Nephron progenitor cell (in vitro differentiated cells): Measurements from ENCODE around the gene UBE2L6.

Experiments
- DNase-seq: peaks from one replicate; pipeline ENCODE4 v3.0.0; 2021
- H3K27ac Mint-ChIP-seq: 2 replicates; pipeline ENCODE4 v1.8.0; 2021; ENCODE audit warnings: mild to moderate bottlenecking, moderate library complexity, mixed read lengths
- H3K27me3 Mint-ChIP-seq: 2 replicates; pipeline ENCODE4 v1.8.0; 2021; ENCODE audit warnings: mild to moderate bottlenecking, low read depth, mixed read lengths; ENCODE audit not compliant: poor library complexity
- H3K36me3 Mint-ChIP-seq: 2 replicates; pipeline ENCODE4 v1.8.0; 2021; ENCODE audit warnings: low read depth, mixed read lengths
- H3K4me1 Mint-ChIP-seq: 2 replicates; pipeline ENCODE4 v1.8.0; 2021; ENCODE audit warnings: mixed read lengths
- H3K4me3 Mint-ChIP-seq: 2 replicates; pipeline ENCODE4 v1.8.0; 2021; ENCODE audit warnings: mild to moderate bottlenecking, moderate library complexity, mixed read lengths
- H3K9me3 Mint-ChIP-seq: 2 replicates; pipeline ENCODE4 v1.8.0; 2021; ENCODE audit warnings: mild to moderate bottlenecking, moderate library complexity, mixed read lengths
- CTCF ChIP-seq: fragments of 200-600 bp; sonication (generic); IDR thresholded peaks from 2 replicates; pipeline ENCODE4 v1.5.0; 2021; ENCODE audit warnings: antibody characterized with exemption

Gene UBE2L6

GRCh38 chr11:57605028-57605420, 37.6 kb upstream of the UBE2L6 start:
- Mint-ChIP-seq H3K9me3 (no peaks in the 10 kb centered on the region), H3K27me3 (no peaks in the 10 kb centered on the region), H3K36me3 (peaks cover 63% of the 10 kb centered on the region), H3K4me1 (peaks cover 31% of the 10 kb centered on the region), H3K4me3 (no peak overlapping the region), H3K27ac (no peak overlapping the region)
- no peak for TF ChIP-seq CTCF
- no peak for DNase-seq

GRCh38 chr11:57604296-57605027, 37.0 kb upstream of the UBE2L6 start:
- no peak overlapping the region for H3K27ac Mint-ChIP-seq
- no peak for DNase-seq

GRCh38 chr11:57601297-57601696, 33.8 kb upstream of the UBE2L6 start:
- Mint-ChIP-seq H3K4me3 (no peak overlapping the region), H3K27me3 (no peaks in the 10 kb centered on the region), H3K36me3 (peaks cover 46% of the 10 kb centered on the region), H3K9me3 (no peaks in the 10 kb centered on the region), H3K27ac (peak overlapping the region; percentile 64), H3K4me1 (peaks cover 51% of the 10 kb centered on the region)
- no peak for DNase-seq
- TF ChIP-seq CTCF = no peak

More at GRCh38 chr11:57604296-57605027, 37.0 kb upstream of the UBE2L6 start:
- Mint-ChIP-seq H3K4me1 (peaks cover 32% of the 10 kb centered on the region), H3K4me3 (no peak overlapping the region), H3K9me3 (no peaks in the 10 kb centered on the region), H3K36me3 (peaks cover 63% of the 10 kb centered on the region), H3K27me3 (no peaks in the 10 kb centered on the region)
- TF ChIP-seq CTCF = no peak

GRCh38 chr11:57599381-57599780, 31.9 kb upstream of the UBE2L6 start:
- Mint-ChIP-seq H3K9me3 (no peaks in the 10 kb centered on the region), H3K27ac (peak overlapping the region; percentile 97), H3K36me3 (peaks cover 35% of the 10 kb centered on the region), H3K4me3 (peak overlapping the region; percentile 83), H3K27me3 (no peaks in the 10 kb centered on the region), H3K4me1 (peaks cover 65% of the 10 kb centered on the region)
- no peak for DNase-seq
- TF ChIP-seq CTCF = no peak

- no peak for DNase-seq
- H3K9me3 Mint-ChIP-seq = no peaks in the 10 kb centered on the region
- H3K4me1 Mint-ChIP-seq = peaks cover 71% of the 10 kb centered on the region
- H3K36me3 Mint-ChIP-seq = peaks cover 35% of the 10 kb centered on the region
- H3K27me3 Mint-ChIP-seq = no peaks in the 10 kb centered on the region
- TF ChIP-seq CTCF = no peak
- peak overlapping the region; percentile 97 for H3K27ac Mint-ChIP-seq
- peak overlapping the region; percentile 83 for H3K4me3 Mint-ChIP-seq
Measured at GRCh38 chr11:57598831-57599155, 31.3 kb upstream of the UBE2L6 start.
